ENCODE measurements around the gene OR11A1.

The OR11A1 gene

GRCh38 chr6:29456971-29457370 is at the start of gene OR11A1, which contains the start of gene OR2H1:
Gene OR11A1 (minus strand): TSS chr6:29457071. CDS start chr6:29427641, 29,430 bp downstream.
Gene OR2H1 (plus strand): TSS chr6:29457155. CDS start chr6:29461770, 4,615 bp downstream.
- TF ChIP-seq, protein P1, sequence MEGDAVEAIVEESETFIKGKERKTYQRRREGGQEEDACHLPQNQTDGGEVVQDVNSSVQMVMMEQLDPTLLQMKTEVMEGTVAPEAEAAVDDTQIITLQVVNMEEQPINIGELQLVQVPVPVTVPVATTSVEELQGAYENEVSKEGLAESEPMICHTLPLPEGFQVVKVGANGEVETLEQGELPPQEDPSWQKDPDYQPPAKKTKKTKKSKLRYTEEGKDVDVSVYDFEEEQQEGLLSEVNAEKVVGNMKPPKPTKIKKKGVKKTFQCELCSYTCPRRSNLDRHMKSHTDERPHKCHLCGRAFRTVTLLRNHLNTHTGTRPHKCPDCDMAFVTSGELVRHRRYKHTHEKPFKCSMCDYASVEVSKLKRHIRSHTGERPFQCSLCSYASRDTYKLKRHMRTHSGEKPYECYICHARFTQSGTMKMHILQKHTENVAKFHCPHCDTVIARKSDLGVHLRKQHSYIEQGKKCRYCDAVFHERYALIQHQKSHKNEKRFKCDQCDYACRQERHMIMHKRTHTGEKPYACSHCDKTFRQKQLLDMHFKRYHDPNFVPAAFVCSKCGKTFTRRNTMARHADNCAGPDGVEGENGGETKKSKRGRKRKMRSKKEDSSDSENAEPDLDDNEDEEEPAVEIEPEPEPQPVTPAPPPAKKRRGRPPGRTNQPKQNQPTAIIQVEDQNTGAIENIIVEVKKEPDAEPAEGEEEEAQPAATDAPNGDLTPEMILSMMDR (IDR thresholded peaks at IDR 0.05): no peak

DNA sequence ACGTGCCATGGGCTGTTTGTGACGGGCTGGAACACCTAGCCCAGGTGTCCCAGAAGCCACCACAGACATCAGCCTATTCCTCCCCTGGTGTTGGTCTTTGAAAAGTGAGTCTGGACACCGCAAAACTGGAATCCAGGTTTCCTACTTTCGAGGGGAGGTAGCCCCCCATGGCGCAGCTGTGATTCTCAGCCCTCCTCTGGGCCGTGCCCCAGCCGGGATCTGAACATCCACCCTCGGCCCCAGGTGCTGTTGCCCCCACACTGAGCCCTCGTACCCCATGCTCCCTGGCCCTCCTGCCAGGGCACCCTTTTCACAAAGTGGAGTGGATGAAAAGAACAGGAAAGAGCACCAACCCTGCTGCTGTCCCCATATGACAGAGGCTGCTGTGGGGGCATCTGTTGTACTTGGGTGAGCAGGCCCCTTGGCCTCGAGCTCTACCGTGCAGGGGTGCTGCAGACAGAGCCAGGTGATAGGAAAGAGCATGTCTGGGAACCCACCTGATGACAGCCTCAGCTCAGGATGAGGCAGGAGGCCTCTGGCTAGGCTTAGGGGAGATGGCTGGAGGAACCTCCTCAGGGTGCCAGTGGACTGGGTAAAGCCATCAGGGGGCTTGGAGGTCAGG is 49.7 kb upstream of the OR11A1 start:
- TF ChIP-seq, protein P1 (IDR thresholded peaks at IDR 0.05): no peak

DNA sequence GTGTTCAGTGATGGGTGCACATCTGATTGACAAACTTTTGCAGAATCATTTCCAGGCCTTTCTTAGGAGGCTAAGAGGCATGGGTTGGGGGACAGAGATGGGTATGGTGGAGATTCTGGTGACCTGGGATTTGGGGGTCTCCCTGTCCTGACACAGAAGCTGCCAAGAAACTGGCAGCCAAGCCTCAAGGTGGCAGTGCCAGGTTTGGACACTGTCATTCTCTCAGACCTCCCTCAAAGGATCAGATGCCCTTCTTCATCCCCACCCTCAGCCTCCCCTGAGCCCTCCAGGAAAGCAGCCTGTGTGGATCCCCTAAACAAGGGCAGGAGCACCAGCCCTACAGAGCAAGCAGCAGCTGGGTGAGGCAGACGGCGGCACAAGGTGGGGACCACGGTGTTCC is 48.9 kb upstream of the OR11A1 start:
- TF ChIP-seq, protein P1 (IDR thresholded peaks at IDR 0.05): no peak

DNA sequence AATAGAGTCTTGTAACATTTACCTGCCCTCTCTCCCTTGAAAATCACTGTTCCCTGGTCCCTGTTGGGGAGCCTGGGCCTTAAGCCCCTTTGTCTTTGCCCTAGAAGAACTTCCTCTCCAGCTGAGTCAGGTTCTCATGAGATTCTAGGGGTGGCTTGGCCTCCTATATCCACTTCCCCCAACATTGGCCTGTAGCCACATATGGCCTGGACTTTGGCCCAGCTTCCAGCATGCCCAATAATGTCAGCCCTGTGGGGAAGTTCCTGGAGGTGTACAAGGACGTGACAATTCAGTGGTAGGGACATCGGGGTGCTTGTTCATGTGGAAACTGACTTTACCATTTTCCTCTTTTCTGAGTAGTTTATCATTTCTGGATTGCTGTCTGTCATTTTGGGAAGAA is 48.1 kb upstream of the OR11A1 start:
- TF ChIP-seq, protein P1 (IDR thresholded peaks at IDR 0.05): no peak

DNA sequence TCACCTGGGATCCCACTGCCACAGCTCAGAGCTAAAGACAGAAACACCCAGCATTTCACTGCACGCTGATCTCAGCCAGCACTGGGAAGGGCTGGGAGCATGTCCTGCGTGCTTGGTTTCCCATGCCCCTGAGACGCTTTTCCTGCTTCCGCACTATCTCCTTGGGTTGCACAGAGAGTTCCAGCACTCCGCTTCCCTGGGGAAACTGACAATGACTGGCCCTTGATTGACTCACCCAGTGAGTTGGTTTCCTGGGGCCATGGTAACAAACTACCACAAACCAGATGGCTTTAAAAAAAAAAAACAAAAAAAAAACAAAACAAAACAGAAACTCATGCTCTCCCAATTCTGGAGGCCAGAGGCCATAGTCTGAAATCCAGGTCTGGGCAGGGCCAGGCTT is 45.7 kb upstream of the OR11A1 start:
- TF ChIP-seq, protein P1 (IDR thresholded peaks at IDR 0.05): no peak

DNA sequence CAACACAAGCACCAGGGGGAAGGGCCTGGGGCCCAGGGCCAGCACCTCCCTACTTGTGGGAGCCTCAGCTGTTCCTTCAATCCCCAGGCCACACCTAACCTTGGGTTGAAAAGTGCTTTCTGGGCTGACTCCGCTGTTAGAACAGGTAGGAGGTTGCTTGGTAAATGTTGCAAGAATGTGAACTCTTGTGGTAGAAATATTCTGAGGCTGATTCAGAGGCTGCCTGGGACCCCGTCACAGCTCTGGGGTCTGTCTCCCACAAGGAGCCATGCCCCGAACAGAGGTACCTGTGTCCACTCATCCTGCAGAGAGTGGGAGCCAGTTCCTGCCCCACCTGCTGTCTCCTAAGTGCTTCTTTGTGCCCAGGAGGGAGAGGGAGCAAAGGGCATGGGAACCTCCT is 45.3 kb upstream of the OR11A1 start:
- TF ChIP-seq, protein P1 (IDR thresholded peaks at IDR 0.05): no peak

DNA sequence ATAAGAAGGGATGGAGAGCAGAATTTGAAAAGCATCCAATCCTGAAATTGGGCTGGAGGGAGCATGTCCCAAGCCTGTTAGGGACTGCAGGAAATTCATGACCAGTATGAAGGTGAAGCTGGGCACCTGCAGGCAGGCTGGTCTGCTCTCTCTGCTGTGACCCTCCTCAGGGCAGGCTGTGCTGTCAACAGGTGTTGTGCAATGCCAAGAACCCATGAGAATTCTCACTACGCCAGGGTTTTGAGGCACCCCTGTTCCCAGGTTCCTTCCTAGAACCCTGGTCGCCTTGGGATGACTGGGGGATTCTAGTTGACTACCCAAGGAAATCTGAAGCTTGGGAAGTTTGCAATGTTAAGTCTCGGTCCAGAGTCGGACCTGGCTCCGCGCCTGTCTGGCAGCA is 44.2 kb upstream of the OR11A1 start:
- TF ChIP-seq, protein P1 (IDR thresholded peaks at IDR 0.05): no peak

- TF ChIP-seq, protein P1 (IDR thresholded peaks at IDR 0.05): no peak
Observed at GRCh38 chr6:29500594-29500993, 43.7 kb upstream of the OR11A1 start.
